Measurements from ENCODE around the gene BAHCC1.

The BAHCC1 gene

GRCh38 chr17:81393684-81394376, 1.4 kb upstream of the BAHCC1 start:
- peak; percentile 99 for DNase-seq
- in situ Hi-C loops (cut with MboI; ENCODE audit: low pct_unique_long_range_greater_than_20kb, low sequenced_read_pairs): no loop called here

DNA sequence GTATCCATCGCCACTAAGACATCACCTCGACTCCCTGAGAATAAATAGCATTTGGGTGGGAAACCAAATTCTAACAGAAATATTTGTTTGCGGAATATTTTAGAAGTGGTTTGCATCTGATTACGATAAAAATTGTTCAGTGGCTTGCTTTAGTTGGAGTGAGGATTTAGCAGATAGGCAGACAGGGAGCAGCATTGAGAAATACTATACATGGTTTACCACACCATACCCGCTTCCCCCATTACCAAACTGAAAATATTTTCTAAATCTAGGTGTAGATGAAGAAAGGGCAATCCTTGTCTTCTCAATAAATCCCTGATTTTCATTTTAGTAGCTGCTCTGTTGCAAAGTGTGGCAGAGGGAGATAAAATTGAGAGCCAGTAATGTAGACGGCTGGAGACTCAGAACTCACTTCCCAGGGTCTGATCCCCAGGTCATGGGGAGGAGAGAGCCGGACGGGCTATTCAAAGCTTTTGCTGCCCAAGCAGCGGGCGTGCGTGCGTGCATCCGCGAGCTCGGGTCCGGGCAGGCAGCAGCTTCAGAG, 808 bp upstream of the BAHCC1 start:
- in situ Hi-C loops (cut with MboI; ENCODE audit: low pct_unique_long_range_greater_than_20kb, low sequenced_read_pairs): no loop called here
- DNase-seq: no peak

DNA sequence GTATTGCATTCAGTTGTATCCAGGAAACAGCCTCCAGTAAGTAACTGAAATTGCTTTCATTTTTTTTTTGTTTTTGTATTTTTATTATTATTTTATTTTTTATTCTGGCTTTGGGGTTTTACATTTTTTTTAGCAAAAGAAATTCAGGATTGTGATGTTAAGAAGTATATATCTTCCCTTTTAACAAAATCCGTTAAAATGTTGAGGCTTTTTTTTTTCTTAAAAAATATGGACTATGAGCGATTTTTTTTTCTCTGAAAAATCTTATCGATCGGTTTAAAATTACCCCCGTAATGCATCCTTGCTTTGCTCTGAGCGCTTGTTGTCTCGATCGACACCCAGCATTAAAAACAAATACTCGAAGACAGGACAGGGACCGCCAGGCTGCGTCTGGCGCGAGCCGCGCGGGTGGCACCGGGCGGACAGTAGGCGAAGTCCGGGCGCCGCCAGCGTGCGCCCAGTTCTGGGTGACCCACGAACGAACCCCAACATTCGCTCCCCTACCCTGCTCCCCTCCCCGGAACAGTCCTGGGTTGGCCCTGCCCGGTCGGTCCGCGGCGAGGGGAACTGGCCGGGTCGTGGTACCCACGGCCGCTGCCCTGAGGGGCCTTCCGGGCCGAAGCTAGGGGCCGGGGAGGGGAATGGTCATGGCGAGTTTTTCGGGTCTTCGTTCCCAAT, 482 bp downstream of the BAHCC1 start:
- in situ Hi-C loops (cut with MboI; ENCODE audit: low pct_unique_long_range_greater_than_20kb, low sequenced_read_pairs): no loop called here
- no peak for DNase-seq

DNA sequence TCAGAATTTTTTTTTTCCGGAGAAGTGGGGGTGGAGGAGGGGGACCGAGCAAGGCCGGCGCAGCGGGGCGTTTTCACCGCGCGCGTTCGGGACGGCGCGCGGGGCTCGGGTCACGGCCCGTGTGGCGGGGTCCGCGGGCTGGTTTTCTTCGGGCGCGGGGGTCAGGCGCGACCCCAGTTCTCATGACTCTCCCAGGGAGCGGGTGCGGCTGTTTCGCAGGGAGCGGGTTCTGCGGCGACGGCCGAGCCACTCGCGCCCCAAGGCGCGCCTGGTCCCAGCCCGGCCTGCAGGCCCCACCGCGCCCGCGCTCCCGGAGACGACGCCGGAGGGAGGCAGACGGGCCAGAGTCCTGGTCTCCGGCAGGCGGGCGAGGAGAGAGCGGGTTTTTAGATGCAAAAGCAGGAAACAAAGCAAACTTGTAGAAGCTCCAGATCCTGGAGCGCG, 1.0 kb downstream of the BAHCC1 start:
- in situ Hi-C loops (cut with MboI; ENCODE audit: low pct_unique_long_range_greater_than_20kb, low sequenced_read_pairs): no loop called here
- no peak for DNase-seq

- peak; percentile 71 for DNase-seq
- in situ Hi-C loops (cut with MboI; ENCODE audit: low pct_unique_long_range_greater_than_20kb, low sequenced_read_pairs): no loop called here
Measured at GRCh38 chr17:81396722-81397313, 1.6 kb downstream of the BAHCC1 start.

DNA sequence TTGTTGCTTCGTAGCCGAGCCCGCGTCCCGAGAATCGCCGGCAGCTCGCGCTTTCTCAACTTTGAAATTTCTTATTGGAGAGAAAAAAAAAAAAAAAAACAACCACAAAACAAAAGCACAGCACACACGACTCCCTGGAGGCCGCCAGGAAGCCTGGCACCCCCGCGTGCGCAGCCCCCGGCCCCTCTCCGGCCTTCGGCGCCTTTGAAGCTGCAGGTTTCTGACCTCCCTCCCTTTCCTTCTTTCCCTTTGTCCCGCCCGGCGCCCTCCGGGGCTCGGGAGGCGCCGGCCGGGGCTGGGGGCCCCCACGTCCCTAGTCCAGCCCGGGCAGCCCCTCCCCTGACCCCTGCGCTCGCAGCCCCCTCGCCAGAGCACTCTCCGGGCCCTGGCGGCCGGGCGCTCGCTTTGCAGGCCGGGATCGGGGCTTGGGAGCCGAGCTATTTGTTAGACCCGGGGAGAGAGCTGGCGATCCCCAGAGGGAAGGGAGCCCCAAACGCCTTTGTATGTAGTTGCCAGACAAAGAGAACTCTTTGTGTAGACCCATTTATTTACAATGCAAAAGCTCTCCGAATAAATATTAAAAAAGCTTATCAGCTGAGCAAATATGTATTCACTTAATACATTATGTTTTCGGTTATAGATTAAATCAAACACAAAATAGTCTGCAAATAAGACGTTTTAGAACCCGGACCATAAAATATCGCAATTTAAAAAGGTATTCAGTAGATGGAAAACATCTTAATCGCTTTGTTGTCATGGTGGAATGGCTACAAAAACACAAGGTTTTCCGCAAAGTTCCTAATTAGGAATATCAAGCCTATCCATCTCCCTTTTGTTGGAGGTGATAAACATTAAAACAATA, 2.3 kb downstream of the BAHCC1 start:
- peak; percentile 58 for DNase-seq
- in situ Hi-C loops (cut with MboI; ENCODE audit: low pct_unique_long_range_greater_than_20kb, low sequenced_read_pairs): no loop called here

DNA sequence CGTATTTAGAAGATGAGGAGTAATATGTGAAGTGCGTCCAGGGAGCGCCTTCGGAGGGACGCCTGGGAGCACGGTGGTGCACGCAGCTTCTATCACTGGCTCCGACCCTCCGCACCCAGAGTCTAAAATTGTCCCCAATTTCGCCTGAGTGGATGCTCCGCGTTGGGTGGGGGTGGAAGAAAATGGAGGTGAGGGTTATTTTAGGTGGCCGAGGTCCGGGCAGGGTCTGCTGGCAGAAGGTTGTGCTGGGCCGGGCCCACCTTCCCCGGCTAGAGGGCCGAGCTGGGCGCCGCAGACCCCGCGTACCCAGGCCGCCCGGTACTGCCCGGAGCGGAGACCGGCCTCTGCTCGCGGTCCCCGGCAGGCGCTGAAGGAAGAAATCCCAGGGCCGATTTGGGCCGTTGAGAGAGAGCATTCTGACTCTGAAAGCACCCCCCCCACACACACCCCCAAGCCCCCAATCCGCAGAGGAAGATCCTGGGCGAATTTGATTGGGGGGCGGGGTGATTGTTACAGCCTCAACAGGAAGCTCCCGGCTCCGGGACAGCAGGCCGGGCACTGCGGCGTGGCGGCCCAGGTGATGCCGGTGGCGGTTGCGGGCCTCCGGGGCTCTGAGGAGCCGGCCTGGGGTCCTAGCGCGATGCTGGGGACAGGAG, 3.0 kb downstream of the BAHCC1 start:
- DNase-seq: peak; percentile 45
- in situ Hi-C loops (cut with MboI; ENCODE audit: low pct_unique_long_range_greater_than_20kb, low sequenced_read_pairs): no loop called here

GRCh38 chr17:81398832-81399411, 3.7 kb downstream of the BAHCC1 start:
- DNase-seq: peak; percentile 43
- in situ Hi-C loops (cut with MboI; ENCODE audit: low pct_unique_long_range_greater_than_20kb, low sequenced_read_pairs): no loop called here

GRCh38 chr17:81399481-81400153, 4.4 kb downstream of the BAHCC1 start:
- DNase-seq: no peak
- in situ Hi-C loops (cut with MboI; ENCODE audit: low pct_unique_long_range_greater_than_20kb, low sequenced_read_pairs): no loop called here

DNA sequence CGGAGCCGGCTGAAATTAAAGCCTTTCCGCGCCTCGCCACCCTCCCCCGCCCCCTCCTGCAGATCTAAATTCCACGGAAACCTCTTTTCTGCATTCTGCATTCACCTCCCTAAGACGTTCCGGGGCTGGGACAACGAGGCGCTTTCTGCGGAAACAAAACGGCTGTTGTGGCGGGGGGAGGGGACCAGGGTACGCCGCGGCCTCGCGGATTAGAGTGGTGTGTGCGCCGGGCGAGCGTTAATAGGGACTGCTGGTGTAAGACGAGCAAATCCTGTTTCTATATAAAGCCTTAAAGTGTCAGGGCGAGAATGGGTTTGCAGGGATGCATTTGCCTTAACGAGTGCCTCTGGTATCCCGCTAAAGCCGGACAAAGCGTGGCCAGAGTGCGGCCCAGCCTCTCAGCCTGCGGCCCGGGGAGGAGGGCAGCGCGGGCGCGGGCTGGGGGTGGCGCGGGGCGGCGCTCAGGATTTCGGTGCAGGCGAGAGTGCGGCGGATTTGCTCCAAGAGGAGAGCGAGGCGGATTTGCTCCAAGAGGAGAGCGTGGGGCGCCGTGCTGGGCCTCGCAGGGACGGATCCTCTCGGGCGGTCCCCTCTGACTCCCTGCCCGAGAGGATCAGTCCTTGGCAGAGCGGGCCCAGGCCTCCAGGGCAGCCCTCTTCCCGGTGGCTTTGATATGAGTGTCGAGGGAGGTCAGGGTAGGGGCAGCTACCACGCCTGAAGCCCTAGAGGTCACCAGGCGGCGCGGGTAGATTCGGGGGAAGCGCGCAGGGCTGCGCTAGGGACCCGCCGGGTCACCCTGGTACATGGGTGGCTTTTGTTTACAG, 5.1 kb downstream of the BAHCC1 start:
- in situ Hi-C loops (cut with MboI; ENCODE audit: low pct_unique_long_range_greater_than_20kb, low sequenced_read_pairs): no loop called here
- DNase-seq: peak; percentile 70

- DNase-seq: no peak
- in situ Hi-C loops (cut with MboI; ENCODE audit: low pct_unique_long_range_greater_than_20kb, low sequenced_read_pairs): no loop called here
Measured at GRCh38 chr17:81400996-81401722, 5.9 kb downstream of the BAHCC1 start.

- in situ Hi-C loops (cut with MboI; ENCODE audit: low pct_unique_long_range_greater_than_20kb, low sequenced_read_pairs): no loop called here
Measured at GRCh38 chr17:81401723-81402529, 6.7 kb downstream of the BAHCC1 start.

GRCh38 chr17:81402530-81402941, 7.3 kb downstream of the BAHCC1 start:
- DNase-seq: no peak
- in situ Hi-C loops (cut with MboI; ENCODE audit: low pct_unique_long_range_greater_than_20kb, low sequenced_read_pairs): no loop called here

More at GRCh38 chr17:81401723-81402529, 6.7 kb downstream of the BAHCC1 start:
- peak; percentile 62 for DNase-seq

GRCh38 chr17:81402981-81403467, 7.8 kb downstream of the BAHCC1 start:
- in situ Hi-C loops (cut with MboI; ENCODE audit: low pct_unique_long_range_greater_than_20kb, low sequenced_read_pairs): no loop called here
- DNase-seq: no peak

- no peak for DNase-seq
- in situ Hi-C loops (cut with MboI; ENCODE audit: low pct_unique_long_range_greater_than_20kb, low sequenced_read_pairs): no loop called here
Measured at GRCh38 chr17:81403671-81404534, 8.6 kb downstream of the BAHCC1 start.

All from KBM-7 (cell line).